Measurements from ENCODE around the gene EDN2.

Gene EDN2

GRCh38 chr1:41498804-41499203 lies 14.3 kb upstream of the EDN2 start:
- no peak for DNase-seq (ENCODE audit: low spot score)

GRCh38 chr1:41498391-41498790 lies 13.9 kb upstream of the EDN2 start:
- DNase-seq (ENCODE audit: low spot score), result no peak

GRCh38 chr1:41497461-41498030 lies 13.1 kb upstream of the EDN2 start:
- DNase-seq (ENCODE audit: low spot score), result no peak

GRCh38 chr1:41497056-41497440 lies 12.6 kb upstream of the EDN2 start:
- no peak for DNase-seq (ENCODE audit: low spot score)

- no peak for DNase-seq (ENCODE audit: low spot score)
Measured at GRCh38 chr1:41496080-41497055, 11.9 kb upstream of the EDN2 start.

- no peak for DNase-seq (ENCODE audit: low spot score)
Measured at GRCh38 chr1:41495210-41495948, 10.9 kb upstream of the EDN2 start.

- no peak for DNase-seq (ENCODE audit: low spot score)
Measured at GRCh38 chr1:41494351-41495209, 10.1 kb upstream of the EDN2 start.

GRCh38 chr1:41493626-41494350 lies 9.3 kb upstream of the EDN2 start:
- no peak for DNase-seq (ENCODE audit: low spot score)

- DNase-seq (ENCODE audit: low spot score), result no peak
Measured at GRCh38 chr1:41493117-41493536, 8.6 kb upstream of the EDN2 start.

GRCh38 chr1:41492341-41492848 lies 7.9 kb upstream of the EDN2 start:
- no peak for DNase-seq (ENCODE audit: low spot score)

- DNase-seq (ENCODE audit: low spot score), result no peak
Measured at GRCh38 chr1:41490911-41491310, 6.4 kb upstream of the EDN2 start.

- DNase-seq (ENCODE audit: low spot score), result no peak
Measured at GRCh38 chr1:41489561-41489960, 5.1 kb upstream of the EDN2 start.

- no peak for DNase-seq (ENCODE audit: low spot score)
Measured at GRCh38 chr1:41488040-41488951, 3.8 kb upstream of the EDN2 start.

GRCh38 chr1:41487126-41488039 lies 2.9 kb upstream of the EDN2 start:
- no peak for DNase-seq (ENCODE audit: low spot score)

- DNase-seq (ENCODE audit: low spot score), result no peak
Measured at GRCh38 chr1:41486371-41487125, 2.1 kb upstream of the EDN2 start.

- no peak for DNase-seq (ENCODE audit: low spot score)
Measured at GRCh38 chr1:41486053-41486370, 1.5 kb upstream of the EDN2 start.

GRCh38 chr1:41485605-41486004 lies 1.1 kb upstream of the EDN2 start:
- no peak for DNase-seq (ENCODE audit: low spot score)

GRCh38 chr1:41483960-41484401 lies 502 bp downstream of the EDN2 start:
- DNase-seq (ENCODE audit: low spot score), result no peak
